SJSA1 (cell line): Measurements from ENCODE around the gene TBC1D24. TPM values are rescaled to one million over a fixed set of nuclear protein-coding genes. Genes with fewer than 3 reads are reported as not detected.

ENCODE experiments used
- DNase-seq, 2 experiments: peaks; one replicate each; pipeline ENCODE4 v3.0.0-alpha.2; 2015 to 2020; ENCODE audit warnings: low spot score in 2 of 2, low read depth in 1 of 2
- H3K27ac ChIP-seq: fragments of 250-450 bp; sonication (Bioruptor Pico); 2 replicates; pipeline ENCODE4 v1.5.1; 2020; ENCODE audit warnings: mild to moderate bottlenecking, moderate library complexity
- H3K27me3 ChIP-seq: fragments of 250-450 bp; sonication (Bioruptor Pico); replicated peaks from 2 replicates; pipeline ENCODE4 v1.5.1; 2020; ENCODE audit warnings: mild to moderate bottlenecking, moderate library complexity
- H3K36me3 ChIP-seq: fragments of 250-450 bp; sonication (Bioruptor Pico); 2 replicates; pipeline ENCODE4 v1.5.1; 2020; ENCODE audit warnings: mild to moderate bottlenecking
- H3K4me1 ChIP-seq: fragments of 250-450 bp; sonication (Bioruptor Pico); replicated peaks from 2 replicates; pipeline ENCODE4 v1.6.1; 2021; ENCODE audit warnings: mild to moderate bottlenecking
- H3K4me3 ChIP-seq: fragments of 250-450 bp; sonication (Bioruptor Pico); 2 replicates; pipeline ENCODE4 v1.5.1; 2020; ENCODE audit warnings: mild to moderate bottlenecking
- H3K9me3 ChIP-seq: fragments of 250-450 bp; sonication (Bioruptor Pico); replicated peaks from 2 replicates; pipeline ENCODE4 v1.5.1; 2020; ENCODE audit warnings: mild to moderate bottlenecking
- total RNA-seq: library from RNA; depleted of rRNA; stranded (reverse); fragments of >200 nt; shearing (Covaris generic); gene quantifications from 2 replicates; pipeline ENCODE4 v1.2.3, GENCODE V29; 2014

The TBC1D24 gene
- total RNA-seq, 1 experiment from 2014 or later: 9.3 TPM

DNA sequence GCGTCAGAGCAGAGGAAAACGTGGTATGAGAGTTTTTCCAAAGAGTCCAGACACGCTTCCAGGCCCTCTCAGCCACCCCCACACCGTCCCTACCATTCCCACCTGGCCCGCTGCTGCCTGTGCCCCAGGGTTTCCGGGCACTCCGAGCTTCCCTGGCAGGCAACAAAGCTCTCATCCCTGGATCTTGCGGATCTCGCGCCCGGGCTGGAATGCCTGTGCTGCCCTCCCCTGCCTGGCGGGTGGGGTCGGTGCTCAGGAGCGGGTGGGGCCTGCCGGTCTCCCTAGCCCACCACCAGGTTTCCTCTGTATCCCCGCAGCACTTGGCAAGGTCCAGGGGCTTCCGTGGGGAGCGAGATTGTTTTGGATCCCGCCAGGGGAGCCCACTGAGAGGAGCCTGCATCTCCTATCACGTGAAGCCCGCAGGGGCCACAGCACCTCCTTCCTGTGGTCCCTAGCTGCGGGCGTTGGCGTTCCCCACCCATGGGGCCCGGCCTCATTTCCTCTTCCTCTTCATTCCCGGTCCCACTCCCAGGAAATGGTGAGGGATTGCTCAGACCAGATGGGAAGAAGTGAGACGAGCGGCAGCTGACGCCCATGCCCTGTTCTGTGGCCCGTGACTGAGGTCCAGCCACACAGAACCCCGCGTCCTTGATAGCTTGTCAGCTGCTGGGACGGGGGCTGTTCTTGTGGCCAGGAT, 11.0 kb downstream of the TBC1D24 start:
- H3K4me1 ChIP-seq: no peaks in the 10 kb centered on the region
- H3K27ac ChIP-seq: no peak overlapping the region
- H3K9me3 ChIP-seq: no peaks in the 10 kb centered on the region
- DNase-seq: no peak
- H3K27me3 ChIP-seq: no peaks in the 10 kb centered on the region
- no peak overlapping the region for H3K4me3 ChIP-seq
- no peaks in the 10 kb centered on the region for H3K36me3 ChIP-seq

- Histone ChIP-seq H3K4me1 (no peaks in the 10 kb centered on the region), H3K9me3 (no peaks in the 10 kb centered on the region), H3K4me3 (no peak overlapping the region), H3K27me3 (no peaks in the 10 kb centered on the region), H3K27ac (no peak overlapping the region), H3K36me3 (no peaks in the 10 kb centered on the region)
- no peak for DNase-seq
Measured at GRCh38 chr16:2486645-2487516, 12.0 kb downstream of the TBC1D24 start.

DNA sequence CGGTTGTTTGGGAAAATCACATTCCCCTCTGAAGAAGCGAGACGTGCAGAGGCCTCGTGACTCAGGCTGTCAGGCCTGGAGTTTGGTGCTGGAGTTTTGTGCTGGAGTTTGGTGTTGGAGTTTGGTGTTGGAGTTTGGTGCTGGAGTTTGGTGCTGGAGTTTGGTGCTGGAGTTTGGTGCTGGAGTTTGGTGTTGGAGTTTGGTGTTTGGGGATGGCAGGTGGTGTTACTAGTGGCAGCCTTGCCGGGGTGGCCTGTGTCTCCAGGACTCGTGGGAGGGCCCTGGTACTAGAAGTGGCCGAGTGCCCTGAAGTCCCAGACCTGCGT, 12.6 kb downstream of the TBC1D24 start:
- DNase-seq: no peak
- Histone ChIP-seq H3K4me3 (no peak overlapping the region), H3K9me3 (no peaks in the 10 kb centered on the region), H3K27me3 (no peaks in the 10 kb centered on the region), H3K4me1 (no peaks in the 10 kb centered on the region), H3K36me3 (no peaks in the 10 kb centered on the region), H3K27ac (no peak overlapping the region)

- H3K27me3 ChIP-seq: no peaks in the 10 kb centered on the region
- no peak overlapping the region for H3K4me3 ChIP-seq
- no peak for DNase-seq
- H3K9me3 ChIP-seq: no peaks in the 10 kb centered on the region
- no peaks in the 10 kb centered on the region for H3K4me1 ChIP-seq
- H3K36me3 ChIP-seq: no peaks in the 10 kb centered on the region
- H3K27ac ChIP-seq: no peak overlapping the region
Measured at GRCh38 chr16:2487903-2488531, 13.1 kb downstream of the TBC1D24 start.

GRCh38 chr16:2489581-2489980, 14.7 kb downstream of the TBC1D24 start:
- Histone ChIP-seq H3K4me1 (no peaks in the 10 kb centered on the region), H3K27me3 (no peaks in the 10 kb centered on the region), H3K27ac (no peak overlapping the region), H3K9me3 (no peaks in the 10 kb centered on the region), H3K36me3 (no peaks in the 10 kb centered on the region), H3K4me3 (no peak overlapping the region)
- DNase-seq: no peak

DNA sequence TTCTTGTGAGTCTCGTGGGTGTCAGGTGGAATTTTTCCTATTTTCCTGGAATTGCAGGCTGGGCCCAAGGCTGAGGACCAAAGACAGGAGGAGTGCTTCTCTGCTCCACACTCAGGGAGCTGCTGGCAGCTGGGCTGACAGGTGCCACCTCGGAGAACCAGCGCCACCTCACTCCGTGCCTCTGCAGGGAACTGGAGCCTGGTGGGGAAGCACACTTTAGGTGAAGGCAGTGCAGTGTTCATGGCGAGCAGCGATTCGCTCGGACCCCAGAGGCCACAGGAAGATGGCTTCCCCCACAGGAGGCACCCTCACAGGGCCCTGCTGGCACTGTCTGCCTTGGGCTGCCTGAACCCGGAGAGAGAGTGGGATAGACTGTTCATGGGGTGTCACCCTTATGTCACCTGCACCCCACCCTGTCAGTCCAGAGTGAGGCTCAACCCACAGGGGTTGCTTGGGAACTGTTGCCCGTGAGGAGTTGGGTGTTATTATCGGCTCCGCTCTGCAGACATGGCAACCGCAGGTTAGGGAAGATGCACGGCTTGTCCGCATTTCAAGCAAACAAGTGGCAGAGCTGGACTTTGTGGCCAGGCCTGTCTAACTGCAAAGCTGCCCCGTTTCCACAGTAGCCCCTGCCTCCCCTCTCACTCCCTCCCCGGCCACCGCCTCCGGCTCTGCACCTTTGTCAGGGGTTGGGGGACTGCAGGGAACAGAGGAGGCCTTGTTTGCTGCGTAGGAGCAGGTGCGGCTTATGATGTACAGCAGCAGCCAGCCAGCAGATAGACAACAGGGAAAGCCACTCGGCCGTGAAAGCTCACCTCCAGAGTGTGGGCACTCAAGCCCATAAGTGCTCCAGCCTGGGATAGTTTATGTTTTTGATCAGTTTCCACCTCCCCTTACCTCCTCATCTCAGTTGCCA, 15.5 kb downstream of the TBC1D24 start:
- Histone ChIP-seq H3K9me3 (no peaks in the 10 kb centered on the region), H3K27ac (no peak overlapping the region), H3K36me3 (no peaks in the 10 kb centered on the region), H3K4me1 (no peaks in the 10 kb centered on the region), H3K4me3 (no peak overlapping the region), H3K27me3 (no peaks in the 10 kb centered on the region)
- no peak for DNase-seq

DNA sequence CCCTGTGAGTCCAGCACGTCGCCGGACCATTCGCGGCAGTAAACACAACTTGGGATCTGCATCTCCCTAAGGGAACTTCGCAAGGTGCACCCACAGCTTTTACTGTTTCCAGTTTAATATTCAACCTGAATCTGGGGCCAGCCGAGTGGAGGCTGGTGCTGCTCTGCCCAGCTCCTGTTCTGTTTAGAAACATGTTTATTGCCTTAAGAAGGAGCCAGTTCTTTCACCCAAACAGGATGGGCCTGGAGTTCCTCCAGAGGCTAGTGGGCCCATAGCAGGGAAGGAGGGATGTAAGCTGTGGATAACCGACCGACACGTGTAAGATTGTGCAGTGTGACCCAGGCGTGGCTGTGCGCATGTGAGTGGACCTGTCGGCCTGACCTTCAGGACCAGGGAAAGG, 17.4 kb downstream of the TBC1D24 start:
- DNase-seq: no peak
- Histone ChIP-seq H3K4me3 (no peak overlapping the region), H3K9me3 (no peaks in the 10 kb centered on the region), H3K4me1 (peaks cover 5% of the 10 kb centered on the region), H3K27me3 (no peaks in the 10 kb centered on the region), H3K36me3 (peaks cover 12% of the 10 kb centered on the region), H3K27ac (no peak overlapping the region)

GRCh38 chr16:2493605-2494004, 18.7 kb downstream of the TBC1D24 start:
- Histone ChIP-seq H3K27ac (no peak overlapping the region), H3K9me3 (no peaks in the 10 kb centered on the region), H3K27me3 (no peaks in the 10 kb centered on the region), H3K4me1 (peaks cover 10% of the 10 kb centered on the region), H3K4me3 (no peak overlapping the region), H3K36me3 (peaks cover 22% of the 10 kb centered on the region)
- DNase-seq: no peak

- H3K27ac ChIP-seq: no peak overlapping the region
- no peak for DNase-seq
- H3K27me3 ChIP-seq: no peaks in the 10 kb centered on the region
- peaks cover 28% of the 10 kb centered on the region for H3K36me3 ChIP-seq
- no peaks in the 10 kb centered on the region for H3K9me3 ChIP-seq
- H3K4me1 ChIP-seq: peaks cover 10% of the 10 kb centered on the region
- H3K4me3 ChIP-seq: no peak overlapping the region
Measured at GRCh38 chr16:2494616-2495015, 19.7 kb downstream of the TBC1D24 start.

DNA sequence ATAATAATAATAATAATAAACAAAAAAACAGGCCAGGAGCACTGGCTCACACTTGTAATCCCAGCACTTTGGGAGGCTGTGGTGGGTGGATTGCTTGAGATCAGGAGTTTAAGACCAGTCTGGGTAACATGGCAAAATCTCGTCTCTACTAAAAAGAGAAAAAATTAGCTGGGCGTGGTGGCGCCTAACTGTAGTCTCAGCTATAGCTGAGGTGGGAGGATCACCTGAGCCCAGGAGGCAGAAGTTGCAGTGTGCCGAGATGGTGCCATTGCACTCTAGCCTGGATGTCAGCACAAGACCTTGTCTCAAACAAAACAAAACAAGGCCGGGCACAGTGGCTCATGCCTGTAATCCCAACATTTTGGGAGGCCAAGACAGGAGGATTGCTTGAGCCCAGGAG, 20.1 kb downstream of the TBC1D24 start:
- no peak overlapping the region for H3K27ac ChIP-seq
- H3K9me3 ChIP-seq: no peaks in the 10 kb centered on the region
- peaks cover 28% of the 10 kb centered on the region for H3K36me3 ChIP-seq
- no peak for DNase-seq
- H3K4me1 ChIP-seq: peaks cover 10% of the 10 kb centered on the region
- H3K4me3 ChIP-seq: no peak overlapping the region
- H3K27me3 ChIP-seq: no peaks in the 10 kb centered on the region

GRCh38 chr16:2496223-2497115, 21.5 kb downstream of the TBC1D24 start:
- Histone ChIP-seq H3K27ac (no peak overlapping the region), H3K4me3 (no peak overlapping the region), H3K27me3 (no peaks in the 10 kb centered on the region; the same call in 1 of the 2 replicates), H3K36me3 (peaks cover 33% of the 10 kb centered on the region), H3K4me1 (peaks cover 17% of the 10 kb centered on the region), H3K9me3 (peaks cover 3% of the 10 kb centered on the region; the same call in 1 of the 2 replicates)
- DNase-seq: no peak

DNA sequence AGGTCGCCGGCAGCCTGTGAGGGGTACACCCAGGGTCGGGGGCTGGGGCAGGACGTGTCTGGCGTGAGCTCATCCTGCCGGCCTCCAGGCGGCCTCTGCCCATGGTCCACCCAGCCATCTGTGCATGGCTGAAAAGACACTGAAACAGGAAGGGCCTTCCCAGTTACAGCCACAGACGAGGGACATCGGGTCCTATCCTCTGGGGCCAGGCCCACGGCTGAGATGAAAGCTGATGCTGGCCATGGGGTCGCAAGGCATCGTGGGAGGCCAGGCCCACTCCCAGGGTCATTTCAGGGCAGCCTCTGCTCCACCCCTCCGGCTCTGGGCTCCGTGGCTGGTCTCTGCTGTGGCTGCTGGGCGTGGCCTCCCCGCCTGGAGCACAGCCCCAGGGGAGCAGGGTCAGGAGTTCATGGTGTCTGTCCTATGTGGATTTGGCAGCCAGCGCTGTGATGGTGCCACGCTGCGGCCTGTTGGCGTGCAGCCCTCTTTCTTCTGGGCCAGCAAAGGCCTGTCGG, 22.2 kb downstream of the TBC1D24 start:
- Histone ChIP-seq H3K9me3 (peaks cover 3% of the 10 kb centered on the region; the same call in 1 of the 2 replicates), H3K27me3 (no peaks in the 10 kb centered on the region; the same call in 1 of the 2 replicates), H3K4me1 (peaks cover 17% of the 10 kb centered on the region), H3K4me3 (no peak overlapping the region), H3K36me3 (peaks cover 33% of the 10 kb centered on the region), H3K27ac (no peak overlapping the region)
- DNase-seq: peak in 1 of 2 experiments; percentile 51
